Activated CD4-positive, alpha-beta T cell treated with anti-CD3 and anti-CD28 coated beads, Interleukin-2, amount 50 U/mL, for 48 hours (primary cell): ENCODE measurements around the gene CDH2.
"Not testable (repeated sequence)": the region's sequence is repeated elsewhere in the genome, so short reads cannot be mapped to it uniquely, and the experiment has no call there.

Experiments used
- DNase-seq, 2 experiments: peaks; one replicate each; pipeline ENCODE4 v3.0.0-alpha.2; 2020

Gene CDH2

GRCh38 chr18:27970321-27970720 is 206.6 kb downstream of the CDH2 start:
- no peak for DNase-seq

DNA sequence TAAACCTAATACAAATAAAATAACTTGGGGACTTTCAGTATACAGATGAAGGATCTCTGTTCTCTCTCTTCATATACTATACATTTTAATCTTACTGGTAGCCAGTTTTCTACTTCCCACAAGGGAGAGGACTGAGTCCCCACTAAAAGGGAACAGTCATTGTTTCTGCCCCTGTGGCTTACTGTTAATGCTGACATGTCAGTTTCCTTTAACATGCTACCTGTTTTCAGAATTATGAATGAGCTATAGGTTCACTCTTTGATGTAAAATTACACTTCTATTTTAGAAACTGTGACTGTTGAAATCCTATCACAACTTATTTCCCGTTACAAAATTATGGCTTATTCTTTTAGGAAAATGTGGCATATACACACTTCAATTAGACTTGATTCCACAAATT is 207.7 kb downstream of the CDH2 start:
- DNase-seq: no peak

- no peak for DNase-seq
Measured at GRCh38 chr18:27967913-27968824, 208.8 kb downstream of the CDH2 start.

- no peak for DNase-seq
Measured at GRCh38 chr18:27966881-27967280, 210.0 kb downstream of the CDH2 start.

GRCh38 chr18:27964811-27965210 is 212.1 kb downstream of the CDH2 start:
- DNase-seq: no peak

DNA sequence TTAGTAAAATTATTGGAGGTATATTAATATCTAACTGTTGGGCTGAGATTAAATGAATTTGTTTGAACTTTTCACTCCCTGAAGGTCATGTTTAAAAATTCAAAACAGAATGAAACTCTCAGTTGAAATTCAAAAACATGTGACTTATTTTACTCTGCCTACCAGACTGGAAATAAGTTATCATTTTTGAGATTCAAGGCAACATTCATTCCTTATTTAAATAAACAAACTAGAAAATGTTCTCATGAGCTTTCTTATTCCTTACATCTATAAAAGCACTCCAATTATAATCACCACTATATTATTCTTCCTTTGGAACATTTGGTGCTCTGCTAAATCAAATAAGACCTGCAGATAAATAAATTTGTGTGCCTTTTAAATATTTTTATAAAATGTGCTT is 217.8 kb downstream of the CDH2 start:
- no peak for DNase-seq

- DNase-seq: no peak
Measured at GRCh38 chr18:27956001-27956640, 220.8 kb downstream of the CDH2 start.

DNA sequence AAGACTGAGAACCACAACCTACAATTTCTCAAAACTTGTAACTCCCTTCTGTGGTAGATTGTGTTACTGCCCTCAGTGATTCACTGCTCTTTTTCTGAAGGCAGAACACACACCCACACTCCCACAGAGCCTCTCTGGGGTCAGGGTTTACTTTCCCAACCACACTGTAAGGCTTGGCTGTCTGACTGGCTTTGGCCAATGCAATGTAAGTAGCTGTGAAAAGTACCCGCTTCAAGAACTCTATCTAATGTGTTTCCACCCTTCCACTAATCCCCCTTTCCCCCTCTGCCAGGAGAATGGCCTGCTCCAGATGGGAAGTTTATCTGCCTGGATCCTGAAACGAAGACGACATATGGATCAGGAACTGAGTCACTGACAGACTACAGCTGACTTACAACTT is 222.7 kb downstream of the CDH2 start:
- no peak for DNase-seq

DNA sequence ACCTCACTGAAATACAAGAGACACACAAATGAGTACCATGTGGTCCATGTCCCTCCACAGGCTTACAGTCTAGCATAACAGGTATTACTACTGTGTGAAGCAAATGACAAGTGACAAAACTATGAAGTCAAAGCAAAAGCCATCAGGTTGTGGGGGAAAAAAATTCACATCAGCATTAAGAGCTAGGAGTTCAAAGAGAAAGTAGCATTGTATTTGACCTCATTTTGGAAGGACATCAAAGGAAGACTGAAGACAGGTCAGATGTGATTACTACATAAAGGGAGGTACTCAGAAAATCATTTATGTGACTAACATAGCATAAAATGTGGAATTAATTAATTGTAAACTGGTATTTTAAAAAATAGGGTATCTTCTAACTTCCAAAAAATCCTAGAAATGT is 224.2 kb downstream of the CDH2 start:
- DNase-seq: no peak

GRCh38 chr18:27950648-27951228 is 226.2 kb downstream of the CDH2 start:
- DNase-seq: no peak

GRCh38 chr18:27948986-27949385 is 227.9 kb downstream of the CDH2 start:
- no peak for DNase-seq

DNA sequence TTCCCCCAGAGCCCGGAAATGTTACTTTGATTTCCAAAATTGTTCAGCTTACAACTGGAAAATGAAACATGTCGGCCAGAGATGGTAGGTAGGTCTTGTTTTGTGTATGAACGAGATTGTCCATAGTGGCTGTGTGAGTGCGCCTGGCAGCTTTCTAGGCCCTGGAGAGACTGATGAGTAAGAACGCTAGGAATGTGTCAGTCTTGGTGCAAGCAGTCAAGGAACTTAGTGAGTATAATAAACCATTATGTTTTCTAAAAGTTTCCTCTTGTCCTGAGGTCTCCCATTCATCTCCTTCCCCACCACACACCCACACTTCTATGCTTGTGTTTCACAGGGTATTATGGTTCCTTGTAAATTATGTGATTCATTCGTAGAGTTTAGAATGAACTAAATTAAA is 234.2 kb downstream of the CDH2 start:
- no peak for DNase-seq

- DNase-seq: no peak
Measured at GRCh38 chr18:27931535-27931934, 245.4 kb downstream of the CDH2 start.

- no peak for DNase-seq
Measured at GRCh38 chr18:27922780-27923179, 254.2 kb downstream of the CDH2 start.

DNA sequence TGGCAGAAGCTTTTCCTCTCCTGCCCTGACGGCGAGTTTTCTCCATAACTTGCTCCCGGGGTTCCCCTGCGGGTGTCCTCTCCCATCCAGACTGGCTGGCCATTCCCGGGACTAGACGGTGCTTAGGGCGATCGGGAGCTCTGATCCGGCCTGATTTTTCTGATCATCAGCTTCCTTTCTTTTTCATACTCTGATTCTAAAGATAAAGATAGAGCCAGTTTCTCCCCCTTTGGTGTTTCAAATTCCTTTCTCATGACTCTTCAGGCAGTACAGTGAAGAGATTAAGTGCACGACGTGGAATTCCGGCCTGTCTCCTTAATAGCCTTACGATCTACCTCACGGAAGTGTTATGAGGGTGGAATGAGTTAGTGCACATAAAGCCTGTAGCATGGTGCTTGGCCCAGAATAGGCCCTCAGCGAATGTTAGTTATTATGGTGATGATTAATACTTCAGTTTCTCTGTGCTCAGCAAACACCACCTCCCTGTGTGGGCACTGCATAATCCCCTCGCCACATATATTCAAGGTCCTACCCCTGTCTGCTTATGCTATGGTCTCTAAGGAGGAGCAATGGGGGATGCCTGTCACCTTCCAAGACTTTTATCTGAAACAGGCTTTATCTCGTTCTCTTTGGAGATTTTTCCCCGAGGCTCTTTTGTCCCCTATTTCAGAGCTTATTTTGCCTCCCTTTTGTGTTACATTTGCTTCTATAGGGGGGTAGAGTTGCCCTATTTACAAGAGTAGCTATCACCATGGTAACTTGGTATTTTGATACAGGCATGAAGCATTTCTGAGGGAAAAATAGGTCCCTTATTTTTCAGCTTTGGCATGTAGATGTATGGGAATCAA is 254.8 kb downstream of the CDH2 start:
- no peak for DNase-seq

- DNase-seq: no peak
Measured at GRCh38 chr18:27921392-27921791, 255.5 kb downstream of the CDH2 start.

DNA sequence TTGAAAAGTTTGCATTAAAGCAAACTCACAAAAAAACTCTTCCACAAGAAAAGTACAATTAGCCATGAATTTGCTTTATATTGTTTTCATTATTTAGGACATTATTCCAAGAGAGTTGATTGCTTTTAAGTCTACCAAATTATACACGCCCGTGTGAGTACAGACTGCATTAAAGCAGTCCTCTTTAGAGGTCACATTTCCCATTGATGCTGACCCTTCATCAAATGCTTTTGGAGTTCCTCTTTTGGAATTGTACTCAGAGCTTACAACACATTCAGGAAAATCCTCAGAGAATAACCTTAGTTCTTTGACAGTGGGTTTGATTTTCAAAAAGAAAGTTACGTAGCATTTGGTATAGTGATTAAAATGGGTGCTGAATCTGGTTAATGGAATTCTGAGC is 256.1 kb downstream of the CDH2 start:
- DNase-seq: no peak

DNA sequence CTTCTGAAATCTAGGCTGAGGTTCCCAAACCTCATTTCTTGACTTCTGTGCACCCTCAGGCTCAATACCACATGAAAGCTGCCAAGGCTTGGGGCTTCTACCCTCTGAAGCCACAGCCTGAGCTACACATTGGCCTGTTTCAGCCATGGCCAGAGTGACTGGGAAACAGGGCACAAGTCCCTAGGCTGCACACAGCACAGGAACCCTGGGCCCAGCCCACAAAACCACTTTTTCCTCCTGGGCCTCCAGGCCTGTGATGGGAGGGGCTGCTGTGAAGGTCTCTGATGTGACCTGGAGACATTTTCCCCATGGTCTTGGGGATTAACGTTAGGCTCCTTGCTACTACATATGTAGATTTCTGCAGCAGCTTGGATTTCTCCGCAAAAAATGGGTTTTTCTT is 270.7 kb downstream of the CDH2 start:
- DNase-seq: not testable (repeated sequence)

- no peak for DNase-seq
Measured at GRCh38 chr18:27903906-27904305, 273.0 kb downstream of the CDH2 start.

GRCh38 chr18:27901424-27902226 is 275.3 kb downstream of the CDH2 start:
- DNase-seq: no peak
